Measurements from ENCODE around the gene SIPA1L3.

GRCh38 chr19:38247126-38247525, 340.1 kb downstream of the SIPA1L3 start:
- TF ChIP-seq CTCF (conservative IDR thresholded peaks at IDR 0.05; ENCODE audit: low read depth in 2 of 2) (no peak), CREB1 (CRISPR knock-in tag; IDR thresholded peaks at IDR 0.05; ENCODE audit: low read depth) (no peak), REST (IDR thresholded peaks at IDR 0.05; ENCODE audit: unreplicated experiment) (no peak), POLR2AphosphoS5 (IDR thresholded peaks at IDR 0.05; ENCODE audit: low read depth) (no peak), EZH2phosphoT487 (IDR thresholded peaks at IDR 0.05; ENCODE audit: unreplicated experiment) (no peak), EZH2 (IDR thresholded peaks at IDR 0.05; ENCODE audit: low read depth, unreplicated experiment) (no peak), ETS1 (IDR thresholded peaks at IDR 0.05) (no peak), JUNB (IDR thresholded peaks at IDR 0.05; ENCODE audit: unreplicated experiment) (no peak), STAT1 (IDR thresholded peaks at IDR 0.05; ENCODE audit: unreplicated experiment) (no peak), ZNF331 (CRISPR knock-in tag; IDR thresholded peaks at IDR 0.05; ENCODE audit: low read depth) (no peak)

Data from GM23338 (cell line).